Mesenchymal stem cell (in vitro differentiated cells and primary cell): ENCODE data around the gene NFATC2.

ENCODE experiments used
- DNase-seq: peaks from one replicate; pipeline ENCODE4 v3.0.0-alpha.2; 2013
- H2AFZ ChIP-seq: one replicate; pipeline ENCODE4 v1.6.1; 2013; ENCODE audit warnings: low read depth, mild to moderate bottlenecking, control low read depth, inconsistent platforms, low read length, moderate library complexity
- H2AK5ac ChIP-seq: 2 replicates; pipeline ENCODE4 v1.6.1; 2013; ENCODE audit warnings: low read length, moderate library complexity, mild to moderate bottlenecking, inconsistent platforms; ENCODE audit not compliant: severe bottlenecking
- H2BK120ac ChIP-seq: one replicate; pipeline ENCODE4 v1.6.1; 2013; ENCODE audit warnings: low read depth, mild to moderate bottlenecking, inconsistent platforms, low read length, moderate library complexity
- H2BK12ac ChIP-seq, 2 experiments: one replicate each; pipeline ENCODE4 v1.6.1; 2013; ENCODE audit warnings: inconsistent platforms in 2 of 2, low read length in 2 of 2, mild to moderate bottlenecking in 2 of 2, moderate library complexity in 2 of 2, control low read depth in 1 of 2
- H2BK15ac ChIP-seq: one replicate; pipeline ENCODE4 v1.6.1; 2013; ENCODE audit warnings: mild to moderate bottlenecking, low read depth, inconsistent platforms; ENCODE audit not compliant: poor library complexity, severe bottlenecking
- H2BK5ac ChIP-seq: 2 replicates; pipeline ENCODE4 v1.6.1; 2013; ENCODE audit warnings: low read depth, mild to moderate bottlenecking, low read length, control low read depth, inconsistent platforms; ENCODE audit not compliant: poor library complexity, severe bottlenecking
- H3K14ac ChIP-seq, 2 experiments: one replicate each; pipeline ENCODE4 v1.6.1; 2013; ENCODE audit warnings: inconsistent platforms in 2 of 2, low read length in 2 of 2, control low read depth in 1 of 2, mild to moderate bottlenecking in 1 of 2, moderate library complexity in 1 of 2
- H3K18ac ChIP-seq, 2 experiments: one replicate each; pipeline ENCODE4 v1.6.1; 2013; ENCODE audit warnings: inconsistent platforms in 2 of 2, low read length in 2 of 2, control low read depth in 1 of 2, low read depth in 1 of 2, mild to moderate bottlenecking in 1 of 2
- H3K23ac ChIP-seq, 2 experiments: one replicate each; pipeline ENCODE4 v1.6.1; 2013; ENCODE audit warnings: inconsistent platforms in 2 of 2, low read length in 2 of 2, mild to moderate bottlenecking in 2 of 2, moderate library complexity in 2 of 2, control low read depth in 1 of 2
- H3K27ac ChIP-seq: 2 replicates; pipeline ENCODE4 v1.5.1; 2013; ENCODE audit warnings: mild to moderate bottlenecking, moderate library complexity, low read length, control low read depth, inconsistent platforms; ENCODE audit not compliant: poor library complexity, severe bottlenecking
- H3K27me3 ChIP-seq, 2 experiments: 2 replicates each; pipeline versions ENCODE4 v1.6.1 to v1.7.0; 2013; ENCODE audit warnings: low read length in 2 of 2, mild to moderate bottlenecking in 2 of 2, moderate library complexity in 2 of 2, control low read depth in 1 of 2, inconsistent platforms in 1 of 2; ENCODE audit not compliant: control insufficient read depth in 1 of 2, insufficient read depth in 1 of 2
- H3K36me3 ChIP-seq, 2 experiments: 2 replicates each; pipeline versions ENCODE4 v1.6.1 to v1.7.0; 2013; ENCODE audit warnings: low read length in 2 of 2, control low read depth in 1 of 2, inconsistent platforms in 1 of 2, low read depth in 1 of 2, mild to moderate bottlenecking in 1 of 2; ENCODE audit not compliant: insufficient read depth in 2 of 2, control insufficient read depth in 1 of 2
- H3K4ac ChIP-seq, 2 experiments: one replicate each; pipeline ENCODE4 v1.6.1; 2013; ENCODE audit warnings: inconsistent platforms in 2 of 2, low read length in 2 of 2, mild to moderate bottlenecking in 2 of 2, moderate library complexity in 2 of 2, control low read depth in 1 of 2, low read depth in 1 of 2
- H3K4me1 ChIP-seq: 2 replicates; pipeline ENCODE4 v1.6.1; 2013; ENCODE audit warnings: low read depth, low read length, control low read depth; ENCODE audit not compliant: control insufficient read depth, insufficient read depth
- H3K4me2 ChIP-seq: 2 replicates; pipeline ENCODE4 v1.6.1; 2013; ENCODE audit warnings: low read length, mild to moderate bottlenecking, inconsistent platforms; ENCODE audit not compliant: poor library complexity, severe bottlenecking
- H3K4me3 ChIP-seq, 2 experiments: 2 replicates each; pipeline versions ENCODE4 v1.5.1 to v1.7.0; 2013; ENCODE audit warnings: low read length in 2 of 2, mild to moderate bottlenecking in 2 of 2, control low read depth in 1 of 2, low read depth in 1 of 2; ENCODE audit not compliant: insufficient read depth in 1 of 2
- H3K79me1 ChIP-seq: replicated peaks from 2 replicates; pipeline ENCODE4 v1.6.1; 2013; ENCODE audit warnings: mild to moderate bottlenecking, control low read depth, low read length, inconsistent platforms; ENCODE audit not compliant: poor library complexity, severe bottlenecking
- H3K9ac ChIP-seq: 2 replicates; pipeline ENCODE4 v1.7.0; 2013; ENCODE audit warnings: mild to moderate bottlenecking, low read length, moderate library complexity
- H3K9me3 ChIP-seq: 2 replicates; pipeline ENCODE4 v1.7.0; 2013; ENCODE audit warnings: mild to moderate bottlenecking, low read length; ENCODE audit not compliant: control insufficient read depth
- H4K8ac ChIP-seq: one replicate; pipeline ENCODE4 v1.6.1; 2013; ENCODE audit warnings: inconsistent platforms, mild to moderate bottlenecking, low read length, moderate library complexity
- H4K91ac ChIP-seq: one replicate; pipeline ENCODE4 v1.6.1; 2013; ENCODE audit warnings: mild to moderate bottlenecking, low read length, inconsistent platforms
- WGBS: methylation state at CpG from one replicate; pipeline ENCODE4 v1.1.7; 2013; ENCODE audit warnings: mixed read lengths; 5-methylcytosine and 5-hydroxymethylcytosine counted together

NFATC2 gene

DNA sequence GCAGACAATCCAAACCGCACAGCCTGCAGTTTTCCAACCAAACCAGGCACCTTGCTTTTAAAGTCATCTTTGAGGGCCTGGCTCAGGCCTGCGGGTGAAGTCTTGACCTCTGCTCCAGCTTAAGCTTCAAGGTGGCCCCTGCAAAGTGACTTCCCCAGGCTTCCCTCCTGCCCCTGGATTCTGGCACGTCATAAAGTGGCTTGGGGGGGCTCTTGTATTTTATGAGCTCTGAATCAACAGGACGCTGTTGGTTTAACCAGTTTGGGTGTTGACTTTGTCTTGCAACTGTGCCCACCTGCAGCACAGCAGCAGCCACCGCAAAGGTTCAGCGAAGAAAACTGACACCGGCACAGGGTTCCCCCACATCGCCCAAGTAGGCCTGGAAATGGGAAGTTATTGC lies 81.2 kb downstream of the NFATC2 start:
- H3K79me1 ChIP-seq = no peaks in the 10 kb centered on the region
- no peak overlapping the region for H3K4me3 ChIP-seq
- H3K36me3 ChIP-seq = no peaks in the 10 kb centered on the region
- no peak overlapping the region for H3K9ac ChIP-seq
- no peak overlapping the region for H2BK5ac ChIP-seq
- no peak overlapping the region for H3K18ac ChIP-seq
- no peak overlapping the region for H3K14ac ChIP-seq
- no peak overlapping the region for H3K4ac ChIP-seq
- H2BK120ac ChIP-seq = peak overlapping the region; percentile 54
- DNase-seq = no peak
- no peak overlapping the region for H2BK12ac ChIP-seq
- no peaks in the 10 kb centered on the region for H3K9me3 ChIP-seq
- peak overlapping the region; percentile 56 for H4K8ac ChIP-seq
- no peak overlapping the region for H2BK15ac ChIP-seq
- H3K27ac ChIP-seq = no peak overlapping the region
- no peak overlapping the region for H3K23ac ChIP-seq
- H2AFZ ChIP-seq = no peak overlapping the region
- no peak overlapping the region for H2AK5ac ChIP-seq
- H3K4me2 ChIP-seq = no peak overlapping the region
- WGBS = 92% methylated on average over 8 of the region's 8 CpGs
- H3K27me3 ChIP-seq = no peaks in the 10 kb centered on the region
- peaks cover 11% of the 10 kb centered on the region for H3K4me1 ChIP-seq
- H4K91ac ChIP-seq = no peak overlapping the region

DNA sequence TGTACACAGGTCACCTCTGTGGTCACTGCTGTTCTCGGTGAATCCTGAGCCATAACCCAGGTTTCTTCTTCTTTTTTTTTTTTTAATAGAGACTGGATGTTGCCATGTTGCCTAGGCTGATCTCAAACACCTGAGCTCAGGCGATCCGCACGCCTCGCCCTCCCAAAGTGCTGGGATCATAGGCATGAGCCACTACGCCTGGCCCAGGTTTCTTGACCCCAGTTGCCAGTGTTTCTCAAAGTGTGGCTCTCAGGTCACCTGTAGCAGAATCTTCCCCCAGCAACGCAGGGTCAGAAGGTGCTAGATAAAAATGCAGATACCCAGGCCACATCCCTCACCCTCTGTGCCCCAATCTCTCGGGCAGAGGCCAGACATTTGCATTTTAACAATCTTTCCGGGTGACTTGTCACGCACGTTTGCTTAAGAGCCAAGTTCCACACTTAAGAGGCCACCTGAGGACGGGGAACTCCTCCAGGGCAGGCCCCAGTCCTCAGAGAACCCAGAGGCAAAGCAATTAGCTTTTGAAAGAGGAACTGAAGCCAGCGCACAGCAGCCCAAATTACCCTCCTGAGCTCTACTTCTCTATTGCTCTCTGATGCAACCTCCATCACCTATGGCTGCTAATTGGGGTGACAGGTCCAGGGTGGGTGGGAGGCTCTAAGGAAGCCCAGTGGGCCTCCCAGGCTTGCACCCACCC lies 81.8 kb downstream of the NFATC2 start:
- H3K4ac ChIP-seq = no peak overlapping the region
- no peak overlapping the region for H3K27ac ChIP-seq
- no peak overlapping the region for H2AFZ ChIP-seq
- H2AK5ac ChIP-seq = no peak overlapping the region
- H3K27me3 ChIP-seq = no peaks in the 10 kb centered on the region
- H3K9me3 ChIP-seq = no peaks in the 10 kb centered on the region
- H2BK5ac ChIP-seq = no peak overlapping the region
- no peak overlapping the region for H3K14ac ChIP-seq
- H4K91ac ChIP-seq = no peak overlapping the region
- no peaks in the 10 kb centered on the region for H3K79me1 ChIP-seq
- H3K4me1 ChIP-seq = peaks cover 13% of the 10 kb centered on the region
- H3K4me3 ChIP-seq = no peak overlapping the region
- H2BK15ac ChIP-seq = peak overlapping the region; percentile 20
- no peak overlapping the region for H3K18ac ChIP-seq
- no peak overlapping the region for H2BK12ac ChIP-seq
- peak overlapping the region; percentile 54 for H2BK120ac ChIP-seq
- WGBS = 91% methylated on average over 13 of the region's 13 CpGs
- H3K4me2 ChIP-seq = no peak overlapping the region
- no peak overlapping the region for H3K23ac ChIP-seq
- no peaks in the 10 kb centered on the region for H3K36me3 ChIP-seq
- DNase-seq = no peak
- H4K8ac ChIP-seq = peak overlapping the region; percentile 56
- no peak overlapping the region for H3K9ac ChIP-seq

DNA sequence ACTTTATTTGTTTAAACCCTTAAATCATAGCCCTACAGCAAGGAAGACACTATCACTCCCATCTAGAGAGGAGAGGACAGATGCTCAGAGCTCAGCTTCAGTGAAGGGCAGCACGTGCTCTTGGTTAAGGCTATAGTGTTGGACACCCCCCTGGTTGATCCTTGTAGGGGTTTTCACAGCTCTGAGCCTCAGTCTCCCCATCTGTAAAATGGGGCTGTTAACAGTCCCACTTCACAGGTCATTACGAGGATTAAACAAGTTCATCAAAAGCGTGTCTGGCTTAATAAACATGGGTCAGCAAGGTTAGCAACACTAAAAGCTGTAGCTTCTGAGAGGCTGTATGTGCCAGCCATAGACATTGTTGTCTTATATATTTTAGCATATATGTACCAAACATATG lies 82.4 kb downstream of the NFATC2 start:
- H2BK15ac ChIP-seq = no peak overlapping the region
- no peaks in the 10 kb centered on the region for H3K79me1 ChIP-seq
- 87% methylated on average over 2 of the region's 3 CpGs for WGBS
- peaks cover 13% of the 10 kb centered on the region for H3K4me1 ChIP-seq
- no peaks in the 10 kb centered on the region for H3K27me3 ChIP-seq
- no peak overlapping the region for H4K8ac ChIP-seq
- DNase-seq = no peak
- no peak overlapping the region for H2AK5ac ChIP-seq
- H3K9ac ChIP-seq = no peak overlapping the region
- H3K4me2 ChIP-seq = no peak overlapping the region
- H3K14ac ChIP-seq = no peak overlapping the region
- no peak overlapping the region for H4K91ac ChIP-seq
- H2BK120ac ChIP-seq = no peak overlapping the region
- H3K18ac ChIP-seq = peak overlapping the region in 1 of 2 experiments; percentile 9
- H3K23ac ChIP-seq = no peak overlapping the region
- no peaks in the 10 kb centered on the region for H3K36me3 ChIP-seq
- H3K9me3 ChIP-seq = no peaks in the 10 kb centered on the region
- no peak overlapping the region for H3K27ac ChIP-seq
- no peak overlapping the region for H2AFZ ChIP-seq
- H2BK12ac ChIP-seq = no peak overlapping the region
- H3K4ac ChIP-seq = no peak overlapping the region
- no peak overlapping the region for H2BK5ac ChIP-seq
- no peak overlapping the region for H3K4me3 ChIP-seq

DNA sequence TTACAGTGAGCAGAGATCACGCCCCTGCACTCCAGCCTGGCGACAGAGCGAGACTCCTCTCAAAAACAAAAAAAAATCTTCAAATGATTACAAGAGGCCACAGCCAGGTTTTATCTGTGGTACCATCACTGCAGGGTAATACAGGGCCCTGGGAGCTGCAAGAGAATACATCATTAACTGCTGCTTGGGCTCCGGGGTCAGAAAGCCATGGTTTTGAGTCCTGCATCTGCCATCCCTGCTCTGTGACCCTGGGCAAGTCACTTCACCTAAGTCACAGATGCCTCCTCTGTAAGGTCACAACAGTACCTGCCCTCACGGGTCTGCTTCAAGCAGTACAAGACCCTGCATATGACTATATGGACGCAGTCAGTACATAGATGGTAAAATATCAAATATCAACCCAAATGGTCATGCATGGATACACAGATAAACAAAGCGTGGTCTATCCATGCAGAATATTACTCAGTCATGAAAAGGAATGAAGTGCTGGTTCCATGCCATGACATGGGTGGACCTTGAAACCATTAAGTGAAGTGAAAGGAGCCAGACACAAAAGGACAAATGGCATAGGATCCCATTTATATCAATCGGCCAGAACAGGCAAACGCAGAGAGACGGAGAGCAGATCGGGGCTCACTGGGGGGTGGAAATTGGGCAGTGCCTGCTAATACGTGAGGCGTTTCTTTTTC lies 83.6 kb downstream of the NFATC2 start:
- WGBS = 94% methylated on average over 13 of the region's 13 CpGs
- H3K4me1 ChIP-seq = peaks cover 13% of the 10 kb centered on the region
- no peaks in the 10 kb centered on the region for H3K79me1 ChIP-seq
- no peak overlapping the region for H3K18ac ChIP-seq
- H3K4me2 ChIP-seq = no peak overlapping the region
- H3K9me3 ChIP-seq = peaks cover 3% of the 10 kb centered on the region
- H2BK15ac ChIP-seq = no peak overlapping the region
- H3K36me3 ChIP-seq = no peaks in the 10 kb centered on the region
- no peak overlapping the region for H2BK120ac ChIP-seq
- no peak overlapping the region for H3K4me3 ChIP-seq
- no peak overlapping the region for H3K4ac ChIP-seq
- H3K23ac ChIP-seq = no peak overlapping the region
- no peak overlapping the region for H2BK5ac ChIP-seq
- H2AK5ac ChIP-seq = peak overlapping the region; percentile 35
- no peak overlapping the region for H3K9ac ChIP-seq
- no peak overlapping the region for H4K91ac ChIP-seq
- no peaks in the 10 kb centered on the region for H3K27me3 ChIP-seq
- peak overlapping the region; percentile 67 for H4K8ac ChIP-seq
- no peak for DNase-seq
- H2BK12ac ChIP-seq = peak overlapping the region in 1 of 2 experiments; percentile 70
- no peak overlapping the region for H3K14ac ChIP-seq
- no peak overlapping the region for H3K27ac ChIP-seq
- no peak overlapping the region for H2AFZ ChIP-seq
